Measurements from ENCODE around the gene ABCA5. TPM values are rescaled to one million over a fixed set of nuclear protein-coding genes. Genes with fewer than 3 reads are reported as not detected.

Gene ABCA5
- total and polyA plus RNA-seq, 9 of the 15 experiments (the other 6 are each of a cell fraction or from before 2014, with no cell fraction given): 0.74 to 2.3 (median 1.4) TPM

DNA sequence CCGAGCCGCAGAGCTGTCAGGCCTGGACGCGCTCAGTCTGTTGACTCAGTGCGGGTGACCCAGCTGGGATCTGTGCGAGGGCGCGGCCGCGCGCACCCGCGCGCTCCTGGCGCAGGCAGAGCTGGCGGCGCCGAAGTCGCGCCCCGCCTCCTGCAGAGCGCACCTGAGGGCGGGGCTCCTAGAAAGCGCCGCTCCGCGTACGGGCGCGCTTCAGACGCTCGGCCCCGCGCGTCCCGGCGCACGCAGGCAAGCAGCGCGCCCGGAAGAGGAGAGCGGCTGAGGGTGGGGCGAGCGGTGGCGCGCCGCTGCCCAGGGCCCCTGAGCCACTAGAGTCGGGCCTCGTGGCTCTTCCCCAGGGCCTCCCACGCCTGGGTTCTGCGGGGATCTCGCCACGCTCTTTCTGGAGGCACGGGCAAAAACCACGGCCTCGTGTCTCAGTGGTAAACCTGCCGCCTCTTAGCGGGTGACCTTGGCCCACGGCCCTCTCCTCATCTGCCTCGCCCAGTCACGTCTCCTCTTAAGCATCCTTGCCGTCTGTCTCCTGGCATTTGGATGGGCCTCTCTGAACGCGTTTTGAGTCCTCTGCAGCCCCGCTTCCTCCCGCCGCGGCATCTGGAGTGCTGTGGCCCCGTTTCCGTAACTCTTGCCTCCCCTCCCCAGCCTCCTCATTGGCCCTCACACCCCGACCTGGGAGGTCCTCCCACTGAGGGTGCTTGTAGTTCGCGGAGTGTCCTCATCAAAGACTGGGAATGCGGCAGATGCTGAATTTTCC, at the start of gene ABCA5 (continued):
- TF ChIP-seq, protein P1, sequence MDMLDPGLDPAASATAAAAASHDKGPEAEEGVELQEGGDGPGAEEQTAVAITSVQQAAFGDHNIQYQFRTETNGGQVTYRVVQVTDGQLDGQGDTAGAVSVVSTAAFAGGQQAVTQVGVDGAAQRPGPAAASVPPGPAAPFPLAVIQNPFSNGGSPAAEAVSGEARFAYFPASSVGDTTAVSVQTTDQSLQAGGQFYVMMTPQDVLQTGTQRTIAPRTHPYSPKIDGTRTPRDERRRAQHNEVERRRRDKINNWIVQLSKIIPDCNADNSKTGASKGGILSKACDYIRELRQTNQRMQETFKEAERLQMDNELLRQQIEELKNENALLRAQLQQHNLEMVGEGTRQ (CRISPR knock-in tag; IDR thresholded peaks at IDR 0.05): no peak
- TF ChIP-seq L3MBTL2 (IDR thresholded peaks at IDR 0.05) (peak; percentile 86), NEUROD1 (IDR thresholded peaks at IDR 0.05; ENCODE audit: borderline replicate concordance, low read depth, low read length, partially characterized antibody) (peak; percentile 19), FOXJ3 (CRISPR knock-in tag; IDR thresholded peaks at IDR 0.05) (no peak), MYNN (IDR thresholded peaks at IDR 0.05) (no peak), MYNN (CRISPR knock-in tag; IDR thresholded peaks at IDR 0.05) (no peak), XRCC5 (IDR thresholded peaks at IDR 0.05; ENCODE audit: low read depth, low read length) (no peak), ASH1L (IDR thresholded peaks at IDR 0.05; ENCODE audit: borderline replicate concordance, low read depth, partially characterized antibody) (no peak), TGIF2 (CRISPR knock-in tag; IDR thresholded peaks at IDR 0.05) (peak; percentile 7; the same call in 1 of the 2 replicates), TARDBP (IDR thresholded peaks at IDR 0.05) (no peak), CBX3 (IDR thresholded peaks at IDR 0.05; ENCODE audit: borderline replicate concordance in 1 of 2, low read length in 2 of 2) (0 out of 3 replicates have a peak, but pooled peaks of 1 of the 2 experiments have one; percentile 10), PHF20 (IDR thresholded peaks at IDR 0.05; ENCODE audit: partially characterized antibody) (peak; percentile 76), RBFOX2 (IDR thresholded peaks at IDR 0.05; ENCODE audit: low read depth, low read length) (peak; percentile 79), TCF7 (IDR thresholded peaks at IDR 0.05; ENCODE audit: borderline replicate concordance) (no peak), RB1 (IDR thresholded peaks at IDR 0.05; ENCODE audit: low read depth) (peak; percentile 83), POLR2G (IDR thresholded peaks at IDR 0.05; ENCODE audit: low read depth, low read length) (peak; percentile 83), KAT2B (IDR thresholded peaks at IDR 0.05; ENCODE audit: low read depth, low read length) (no peak), TEAD2 (tag; IDR thresholded peaks at IDR 0.05) (no peak)
- TF ChIP-seq, protein P2, sequence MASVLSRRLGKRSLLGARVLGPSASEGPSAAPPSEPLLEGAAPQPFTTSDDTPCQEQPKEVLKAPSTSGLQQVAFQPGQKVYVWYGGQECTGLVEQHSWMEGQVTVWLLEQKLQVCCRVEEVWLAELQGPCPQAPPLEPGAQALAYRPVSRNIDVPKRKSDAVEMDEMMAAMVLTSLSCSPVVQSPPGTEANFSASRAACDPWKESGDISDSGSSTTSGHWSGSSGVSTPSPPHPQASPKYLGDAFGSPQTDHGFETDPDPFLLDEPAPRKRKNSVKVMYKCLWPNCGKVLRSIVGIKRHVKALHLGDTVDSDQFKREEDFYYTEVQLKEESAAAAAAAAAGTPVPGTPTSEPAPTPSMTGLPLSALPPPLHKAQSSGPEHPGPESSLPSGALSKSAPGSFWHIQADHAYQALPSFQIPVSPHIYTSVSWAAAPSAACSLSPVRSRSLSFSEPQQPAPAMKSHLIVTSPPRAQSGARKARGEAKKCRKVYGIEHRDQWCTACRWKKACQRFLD (CRISPR knock-in tag; IDR thresholded peaks at IDR 0.05): peak; percentile 60
- TF ChIP-seq, protein P3, sequence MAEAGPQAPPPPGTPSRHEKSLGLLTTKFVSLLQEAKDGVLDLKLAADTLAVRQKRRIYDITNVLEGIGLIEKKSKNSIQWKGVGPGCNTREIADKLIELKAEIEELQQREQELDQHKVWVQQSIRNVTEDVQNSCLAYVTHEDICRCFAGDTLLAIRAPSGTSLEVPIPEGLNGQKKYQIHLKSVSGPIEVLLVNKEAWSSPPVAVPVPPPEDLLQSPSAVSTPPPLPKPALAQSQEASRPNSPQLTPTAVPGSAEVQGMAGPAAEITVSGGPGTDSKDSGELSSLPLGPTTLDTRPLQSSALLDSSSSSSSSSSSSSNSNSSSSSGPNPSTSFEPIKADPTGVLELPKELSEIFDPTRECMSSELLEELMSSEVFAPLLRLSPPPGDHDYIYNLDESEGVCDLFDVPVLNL (CRISPR knock-in tag; IDR thresholded peaks at IDR 0.05; ENCODE audit: low read depth): no peak
- TF ChIP-seq, protein P4, sequence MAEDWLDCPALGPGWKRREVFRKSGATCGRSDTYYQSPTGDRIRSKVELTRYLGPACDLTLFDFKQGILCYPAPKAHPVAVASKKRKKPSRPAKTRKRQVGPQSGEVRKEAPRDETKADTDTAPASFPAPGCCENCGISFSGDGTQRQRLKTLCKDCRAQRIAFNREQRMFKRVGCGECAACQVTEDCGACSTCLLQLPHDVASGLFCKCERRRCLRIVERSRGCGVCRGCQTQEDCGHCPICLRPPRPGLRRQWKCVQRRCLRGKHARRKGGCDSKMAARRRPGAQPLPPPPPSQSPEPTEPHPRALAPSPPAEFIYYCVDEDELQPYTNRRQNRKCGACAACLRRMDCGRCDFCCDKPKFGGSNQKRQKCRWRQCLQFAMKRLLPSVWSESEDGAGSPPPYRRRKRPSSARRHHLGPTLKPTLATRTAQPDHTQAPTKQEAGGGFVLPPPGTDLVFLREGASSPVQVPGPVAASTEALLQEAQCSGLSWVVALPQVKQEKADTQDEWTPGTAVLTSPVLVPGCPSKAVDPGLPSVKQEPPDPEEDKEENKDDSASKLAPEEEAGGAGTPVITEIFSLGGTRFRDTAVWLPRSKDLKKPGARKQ (CRISPR knock-in tag; IDR thresholded peaks at IDR 0.05): peak; percentile 70; the same call in 1 of the 2 replicates
- TF ChIP-seq, protein P5, sequence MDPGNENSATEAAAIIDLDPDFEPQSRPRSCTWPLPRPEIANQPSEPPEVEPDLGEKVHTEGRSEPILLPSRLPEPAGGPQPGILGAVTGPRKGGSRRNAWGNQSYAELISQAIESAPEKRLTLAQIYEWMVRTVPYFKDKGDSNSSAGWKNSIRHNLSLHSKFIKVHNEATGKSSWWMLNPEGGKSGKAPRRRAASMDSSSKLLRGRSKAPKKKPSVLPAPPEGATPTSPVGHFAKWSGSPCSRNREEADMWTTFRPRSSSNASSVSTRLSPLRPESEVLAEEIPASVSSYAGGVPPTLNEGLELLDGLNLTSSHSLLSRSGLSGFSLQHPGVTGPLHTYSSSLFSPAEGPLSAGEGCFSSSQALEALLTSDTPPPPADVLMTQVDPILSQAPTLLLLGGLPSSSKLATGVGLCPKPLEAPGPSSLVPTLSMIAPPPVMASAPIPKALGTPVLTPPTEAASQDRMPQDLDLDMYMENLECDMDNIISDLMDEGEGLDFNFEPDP (CRISPR knock-in tag; IDR thresholded peaks at IDR 0.05): no peak
